ENCODE data around the gene CABLES1. TPM values are rescaled to one million over a fixed set of nuclear protein-coding genes. Genes with fewer than 3 reads are reported as not detected.

CABLES1 gene
- total and polyA plus RNA-seq, 2 of the 8 experiments (the other 6 are each of a cell fraction or from before 2014, with no cell fraction given) = 9.2 to 26.4 TPM

GRCh38 chr18:23258566-23259469 lies 123.5 kb downstream of the CABLES1 start (continued):
- TF ChIP-seq ATF2 (IDR thresholded peaks at IDR 0.05; ENCODE audit: low read length) = no peak
- TF ChIP-seq TBP (IDR thresholded peaks at IDR 0.05; ENCODE audit: low read depth, low read length) = no peak
- TF ChIP-seq RAD21 (IDR thresholded peaks at IDR 0.05 in 1 of 2, conservative IDR thresholded peaks at IDR 0.05 in 1 of 2; ENCODE audit: low read depth in 2 of 2, low read length in 2 of 2) = no peak
- TF ChIP-seq SIRT6 (IDR thresholded peaks at IDR 0.05; ENCODE audit: low read length) = no peak
- TF ChIP-seq, protein P1, sequence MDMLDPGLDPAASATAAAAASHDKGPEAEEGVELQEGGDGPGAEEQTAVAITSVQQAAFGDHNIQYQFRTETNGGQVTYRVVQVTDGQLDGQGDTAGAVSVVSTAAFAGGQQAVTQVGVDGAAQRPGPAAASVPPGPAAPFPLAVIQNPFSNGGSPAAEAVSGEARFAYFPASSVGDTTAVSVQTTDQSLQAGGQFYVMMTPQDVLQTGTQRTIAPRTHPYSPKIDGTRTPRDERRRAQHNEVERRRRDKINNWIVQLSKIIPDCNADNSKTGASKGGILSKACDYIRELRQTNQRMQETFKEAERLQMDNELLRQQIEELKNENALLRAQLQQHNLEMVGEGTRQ (IDR thresholded peaks at IDR 0.05; ENCODE audit: low read length) = no peak
- TF ChIP-seq TAF1 (IDR thresholded peaks at IDR 0.05; ENCODE audit: low read depth, low read length) = no peak
- no peak for TF ChIP-seq ATF3 (IDR thresholded peaks at IDR 0.05; ENCODE audit: insufficient read depth, low read depth, low read length)
